ENCODE measurements around the gene MRPS7.
A peak's percentile ranks its signal among the peaks of the same experiment; 100 is the strongest.

The MRPS7 gene

GRCh38 chr17:75261336-75262111, at the start of gene MRPS7, which contains the start of gene GGA3:
MRPS7 (plus strand) TSS chr17:75261879; CDS start chr17:75261901, 22 bp downstream.
GGA3 (minus strand) TSS chr17:75261606; CDS start chr17:75261587, 19 bp downstream.
- DNase-seq (ENCODE audit: low spot score): peak; percentile 96

GRCh38 chr17:75218131-75218530, 43.5 kb upstream of the MRPS7 start:
- no peak for DNase-seq (ENCODE audit: low spot score)

- no peak for DNase-seq (ENCODE audit: low spot score)
These were observed 41.9 kb upstream of the MRPS7 start for GRCh38 chr17:75219815-75220214.

GRCh38 chr17:75225016-75225415, 36.7 kb upstream of the MRPS7 start:
- DNase-seq (ENCODE audit: low spot score): no peak

GRCh38 chr17:75227729-75228128, 34.0 kb upstream of the MRPS7 start:
- DNase-seq (ENCODE audit: low spot score): no peak

GRCh38 chr17:75228305-75228704, 33.4 kb upstream of the MRPS7 start:
- DNase-seq (ENCODE audit: low spot score): no peak

- no peak for DNase-seq (ENCODE audit: low spot score)
These were observed 32.8 kb upstream of the MRPS7 start for GRCh38 chr17:75228847-75229246.

- DNase-seq (ENCODE audit: low spot score): no peak
These were observed 30.6 kb upstream of the MRPS7 start for GRCh38 chr17:75231071-75231470.

- no peak for DNase-seq (ENCODE audit: low spot score)
These were observed 29.8 kb upstream of the MRPS7 start for GRCh38 chr17:75231741-75232464.

- DNase-seq (ENCODE audit: low spot score): no peak
These were observed 28.9 kb upstream of the MRPS7 start for GRCh38 chr17:75232786-75233185.

- DNase-seq (ENCODE audit: low spot score): no peak
These were observed 24.3 kb upstream of the MRPS7 start for GRCh38 chr17:75237100-75238014.

- DNase-seq (ENCODE audit: low spot score): no peak
These were observed 23.6 kb upstream of the MRPS7 start for GRCh38 chr17:75238020-75238580.

- DNase-seq (ENCODE audit: low spot score): peak; percentile 84
These were observed 22.9 kb upstream of the MRPS7 start for GRCh38 chr17:75238684-75239191.

GRCh38 chr17:75239214-75239613, 22.5 kb upstream of the MRPS7 start:
- no peak for DNase-seq (ENCODE audit: low spot score)

- no peak for DNase-seq (ENCODE audit: low spot score)
These were observed 21.8 kb upstream of the MRPS7 start for GRCh38 chr17:75239778-75240393.

- DNase-seq (ENCODE audit: low spot score): peak; percentile 29
These were observed 21.1 kb upstream of the MRPS7 start for GRCh38 chr17:75240394-75241142.

GRCh38 chr17:75241143-75241430, 20.6 kb upstream of the MRPS7 start:
- DNase-seq (ENCODE audit: low spot score): peak; percentile 24

GRCh38 chr17:75241502-75241901, 20.2 kb upstream of the MRPS7 start:
- DNase-seq (ENCODE audit: low spot score): peak; percentile 16

GRCh38 chr17:75241996-75242460, 19.7 kb upstream of the MRPS7 start:
- DNase-seq (ENCODE audit: low spot score): peak; percentile 74

- DNase-seq (ENCODE audit: low spot score): no peak
These were observed 19.1 kb upstream of the MRPS7 start for GRCh38 chr17:75242461-75243042.
